SK-N-SH (cell line): ENCODE measurements around the gene CAPG. TPM values are rescaled to one million over a fixed set of nuclear protein-coding genes. Genes with fewer than 3 reads are reported as not detected.

ENCODE experiments used
- CTCF ChIA-PET: fragments of 300-600, 350-600 bp; formaldehyde crosslinking; extraction: SDS; loops from one replicate; lab custom pipeline; 2021; lab: Yijun Ruan, JAX
- POLR2A ChIA-PET: fragments of 350-600 bp; sonication (Branson Sonifier 250); formaldehyde crosslinking; extraction: SDS; loops from one replicate; lab custom pipeline; 2020; ENCODE audit warnings: antibody characterized with exemption, inconsistent platforms; lab: Yijun Ruan, JAX
- DNase-seq: peaks from one replicate; pipeline ENCODE4 v3.0.0; 2012
- H2AFZ ChIP-seq: fragments of 200-600 bp; sonication (generic); 2 replicates; pipeline ENCODE4 v1.8.1; 2016; ENCODE audit warnings: antibody characterized with exemption, mild to moderate bottlenecking, low read depth
- H3F3A ChIP-seq: fragments of 200-600 bp; sonication (generic); replicated peaks from 2 replicates; pipeline ENCODE3; 2016; ENCODE audit warnings: antibody characterized with exemption, mild to moderate bottlenecking; ENCODE audit not compliant: insufficient read depth
- H3K27ac ChIP-seq, 2 experiments: fragments of 200-500 bp in 1 of 2; fragments of 200-600 bp in 1 of 2; sonication (Bioruptor generic) in 1 of 2; sonication (generic), shearing (Covaris generic) in 1 of 2; 2 replicates each; pipeline versions ENCODE4 v1.5.1 to v1.6.1; 2014 to 2016; ENCODE audit warnings: low read depth in 2 of 2, inconsistent platforms in 1 of 2, low read length in 1 of 2, mild to moderate bottlenecking in 1 of 2, mixed read lengths in 1 of 2
- H3K27me3 ChIP-seq: fragments of 200-600 bp; sonication (generic), shearing (Covaris generic); 2 replicates; pipeline ENCODE4 v1.6.1; 2016; ENCODE audit warnings: mixed run types; ENCODE audit not compliant: insufficient read depth
- H3K36me3 ChIP-seq, 2 experiments: fragments of 200-500 bp in 1 of 2; fragments of 200-600 bp in 1 of 2; sonication (Bioruptor generic) in 1 of 2; sonication (generic) in 1 of 2; replicated peaks in 1 of 2; 2 replicates each; pipeline versions ENCODE3 to v1.5.1; 2014 to 2016; ENCODE audit warnings: low read length in 1 of 2, mild to moderate bottlenecking in 1 of 2; ENCODE audit not compliant: insufficient read depth in 2 of 2, control insufficient read depth in 1 of 2
- H3K4me1 ChIP-seq, 2 experiments: fragments of 200-500 bp in 1 of 2; fragments of 200-600 bp in 1 of 2; sonication (Bioruptor generic) in 1 of 2; sonication (generic), shearing (Covaris generic) in 1 of 2; 2 replicates each; pipeline versions ENCODE4 v1.5.1 to v1.6.1; 2014 to 2016; ENCODE audit warnings: low read depth in 1 of 2, low read length in 1 of 2, mixed run types in 1 of 2; ENCODE audit not compliant: insufficient read depth in 2 of 2, control insufficient read depth in 1 of 2
- H3K4me2 ChIP-seq: fragments of 200-600 bp; sonication (generic), shearing (Covaris generic); 2 replicates; pipeline ENCODE4 v1.6.1; 2017; ENCODE audit warnings: mixed run types
- H3K4me3 ChIP-seq, 2 experiments: fragments of 200-500 bp in 1 of 2; fragments of 200-600 bp in 1 of 2; sonication (Bioruptor generic) in 1 of 2; sonication (generic), shearing (Covaris generic) in 1 of 2; 2 replicates each; pipeline versions ENCODE4 v1.5.1 to v1.8.1; 2014 to 2016; ENCODE audit warnings: low read depth in 2 of 2, inconsistent platforms in 1 of 2, low read length in 1 of 2, mild to moderate bottlenecking in 1 of 2, mixed read lengths in 1 of 2, moderate library complexity in 1 of 2
- H3K79me2 ChIP-seq: fragments of 200-600 bp; sonication (generic); 2 replicates; pipeline ENCODE4 v1.8.1; 2017; ENCODE audit warnings: mild to moderate bottlenecking; ENCODE audit not compliant: insufficient read depth
- H3K9ac ChIP-seq: fragments of 200-600 bp; sonication (generic); 2 replicates; pipeline ENCODE4 v1.6.1; 2017; ENCODE audit warnings: mixed run types
- H3K9me2 ChIP-seq: fragments of 200-600 bp; sonication (generic); 2 replicates; pipeline ENCODE4 v1.6.1; 2017; ENCODE audit warnings: mixed run types
- H3K9me3 ChIP-seq: fragments of 200-600 bp; sonication (generic); 2 replicates; pipeline ENCODE4 v1.6.1; 2017; ENCODE audit warnings: mixed run types, mild to moderate bottlenecking, moderate library complexity
- H4K20me1 ChIP-seq: fragments of 200-600 bp; sonication (generic); 2 replicates; pipeline ENCODE4 v1.6.1; 2017; ENCODE audit warnings: mild to moderate bottlenecking, mixed run types; ENCODE audit not compliant: insufficient read depth
- CHD2 ChIP-seq: fragments of 150-350 bp; IDR thresholded peaks from 2 replicates; pipeline ENCODE4 v1.6.1; 2018; ENCODE audit warnings: low read length; ENCODE audit not compliant: partially characterized antibody
- FOSL2 ChIP-seq: IDR thresholded peaks from 2 replicates; pipeline ENCODE4 v1.4.0; 2012; ENCODE audit warnings: low read depth, mild to moderate bottlenecking, moderate library complexity, borderline replicate concordance
- FOXJ3 ChIP-seq: sonication (generic); formaldehyde crosslinking; IDR thresholded peaks from 2 replicates; pipeline ENCODE4 v1.5.1; 2020; ENCODE audit warnings: mild to moderate bottlenecking, missing genetic modification reagents
- GATA2 ChIP-seq: sonication (generic); formaldehyde crosslinking; IDR thresholded peaks from 2 replicates; pipeline ENCODE4 v1.5.0; 2020; ENCODE audit warnings: mild to moderate bottlenecking, missing genetic modification reagents
- IRF3 ChIP-seq: fragments of 150-350 bp; IDR thresholded peaks from 2 replicates; pipeline ENCODE4 v1.6.1; 2016; ENCODE audit warnings: mild to moderate bottlenecking, low read depth, low read length
- MEF2A ChIP-seq: IDR thresholded peaks from 2 replicates; pipeline ENCODE4 v1.4.0; 2012; ENCODE audit warnings: low read depth, borderline replicate concordance
- NRF1 ChIP-seq: IDR thresholded peaks from 2 replicates; pipeline ENCODE4 v1.6.1; 2012; ENCODE audit warnings: low read depth, mild to moderate bottlenecking, low read length
- POLR2AphosphoS5 ChIP-seq: IDR thresholded peaks from 2 replicates; pipeline ENCODE4 v1.6.1; 2012; ENCODE audit warnings: low read depth, low read length
- RAD21 ChIP-seq: IDR thresholded peaks from 2 replicates; pipeline ENCODE4 v1.6.1; 2012; ENCODE audit warnings: mild to moderate bottlenecking, low read length
- RCOR1 ChIP-seq: fragments of 150-350 bp; IDR thresholded peaks from 2 replicates; pipeline ENCODE4 v1.6.1; 2017; ENCODE audit warnings: antibody characterized with exemption, low read length
- RFX5 ChIP-seq: IDR thresholded peaks from 2 replicates; pipeline ENCODE4 v1.6.1; 2012; ENCODE audit warnings: mild to moderate bottlenecking, improper control_type of control experiment, low read length
- RXRA ChIP-seq: IDR thresholded peaks from 2 replicates; pipeline ENCODE4 v1.4.0; 2012; ENCODE audit warnings: low read depth, mild to moderate bottlenecking, borderline replicate concordance
- SIN3A ChIP-seq: IDR thresholded peaks from 2 replicates; pipeline ENCODE4 v1.6.1; 2012; ENCODE audit warnings: low read depth, mild to moderate bottlenecking, low read length, moderate library complexity, borderline replicate concordance
- TEAD4 ChIP-seq: IDR thresholded peaks from 2 replicates; pipeline ENCODE4 v1.4.0; 2012; ENCODE audit warnings: mild to moderate bottlenecking, borderline replicate concordance; ENCODE audit not compliant: insufficient read depth
- WGBS: methylation state at CpG from one replicate; pipeline ENCODE4 v1.1.6; 2017; ENCODE audit warnings: low lambda C conversion rate; 5-methylcytosine and 5-hydroxymethylcytosine counted together
- polyA plus RNA-seq, 3 experiments: library from polyadenylated mRNA; depleted of rRNA; stranded (reverse); fragments of >200 nt; gene quantifications; 2 replicates each; pipeline ENCODE4 v1.2.3, GENCODE V29; 2012
- TF ChIP-seq, protein P1 (sequence below): fragments of 200-600 bp; sonication (generic); IDR thresholded peaks from 2 replicates; pipeline ENCODE4 v1.6.1; 2017; ENCODE audit warnings: antibody characterized with exemption, mild to moderate bottlenecking, moderate library complexity
- TF ChIP-seq, protein P2 (sequence below): IDR thresholded peaks from 2 replicates; pipeline ENCODE4 v1.4.0; 2012; ENCODE audit warnings: low read depth, borderline replicate concordance
- TF ChIP-seq, protein P3 (sequence below): IDR thresholded peaks from 2 replicates; pipeline ENCODE4 v1.6.1; 2012; ENCODE audit warnings: mild to moderate bottlenecking, low read depth, low read length, moderate library complexity

The CAPG gene
- polyA plus RNA-seq, 1 of the 3 experiments (the other 2 are of a cell fraction) = 1.2 TPM

- Histone ChIP-seq H3K4me1 (peaks cover 5 to 10% of the 10 kb centered on the region in 2 experiments; a peak in 2 of 4 replicates), H2AFZ (no peak overlapping the region), H3K27me3 (no peaks in the 10 kb centered on the region), H3K79me2 (peaks cover 63% of the 10 kb centered on the region), H3K27ac (no peak overlapping the region), H4K20me1 (no peaks in the 10 kb centered on the region), H3K4me3 (no peak overlapping the region), H3K9me3 (no peaks in the 10 kb centered on the region), H3K9me2 (no peaks in the 10 kb centered on the region), H3K4me2 (no peak overlapping the region), H3F3A (no peaks in the 10 kb centered on the region), H3K36me3 (peaks cover 13 to 22% of the 10 kb centered on the region in 2 experiments), H3K9ac (no peak overlapping the region)
- no peak for DNase-seq
- ChIA-PET CTCF (interaction anchor here (1.4 kb wide), 1 partner anchor 14 kb away, joined by 4 read pairs; no protein-coding TSS in a partner anchor), POLR2A (no interaction called here)
- WGBS = 96% methylated on average over 2 of the region's 2 CpGs
- no peak for TF ChIP-seq NRF1
- TF ChIP-seq RFX5 = no peak
- no peak for TF ChIP-seq FOXJ3 (CRISPR knock-in tag)
- no peak for TF ChIP-seq FOSL2
- no peak for TF ChIP-seq SIN3A
- no peak for TF ChIP-seq POLR2AphosphoS5
- TF ChIP-seq RXRA = no peak
Observed at GRCh38 chr2:85356186-85356585, 54.0 kb downstream of the CAPG start.

DNA sequence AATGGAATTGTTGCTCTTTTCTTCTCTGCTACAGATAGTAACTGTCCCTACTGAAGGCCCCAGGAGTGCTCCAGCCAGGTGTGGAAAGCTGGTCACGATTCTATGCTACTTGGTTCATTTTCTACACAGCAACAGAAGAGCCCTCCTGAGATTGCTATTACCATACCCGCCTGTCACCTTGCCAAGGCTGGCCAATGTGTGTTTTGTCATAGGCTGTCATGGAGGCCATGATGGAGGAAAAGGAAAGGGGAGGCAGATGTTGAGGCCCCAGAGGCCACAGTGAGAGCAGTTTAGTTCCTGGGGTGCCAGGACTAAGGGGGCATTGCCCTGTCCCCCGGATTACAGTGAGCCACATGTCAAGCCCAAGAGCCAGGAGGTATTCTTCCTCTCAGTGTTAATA lies 54.6 kb downstream of the CAPG start:
- Histone ChIP-seq H3K79me2 (peaks cover 63% of the 10 kb centered on the region), H3K27ac (no peak overlapping the region)
- no peak for DNase-seq
- TF ChIP-seq IRF3 (no peak), TEAD4 (no peak), FOXJ3 (CRISPR knock-in tag) (no peak), MEF2A (no peak), RXRA (no peak), CHD2 (no peak), GATA2 (no peak), RCOR1 (no peak), FOSL2 (no peak), RAD21 (no peak)
- TF ChIP-seq, protein P1, sequence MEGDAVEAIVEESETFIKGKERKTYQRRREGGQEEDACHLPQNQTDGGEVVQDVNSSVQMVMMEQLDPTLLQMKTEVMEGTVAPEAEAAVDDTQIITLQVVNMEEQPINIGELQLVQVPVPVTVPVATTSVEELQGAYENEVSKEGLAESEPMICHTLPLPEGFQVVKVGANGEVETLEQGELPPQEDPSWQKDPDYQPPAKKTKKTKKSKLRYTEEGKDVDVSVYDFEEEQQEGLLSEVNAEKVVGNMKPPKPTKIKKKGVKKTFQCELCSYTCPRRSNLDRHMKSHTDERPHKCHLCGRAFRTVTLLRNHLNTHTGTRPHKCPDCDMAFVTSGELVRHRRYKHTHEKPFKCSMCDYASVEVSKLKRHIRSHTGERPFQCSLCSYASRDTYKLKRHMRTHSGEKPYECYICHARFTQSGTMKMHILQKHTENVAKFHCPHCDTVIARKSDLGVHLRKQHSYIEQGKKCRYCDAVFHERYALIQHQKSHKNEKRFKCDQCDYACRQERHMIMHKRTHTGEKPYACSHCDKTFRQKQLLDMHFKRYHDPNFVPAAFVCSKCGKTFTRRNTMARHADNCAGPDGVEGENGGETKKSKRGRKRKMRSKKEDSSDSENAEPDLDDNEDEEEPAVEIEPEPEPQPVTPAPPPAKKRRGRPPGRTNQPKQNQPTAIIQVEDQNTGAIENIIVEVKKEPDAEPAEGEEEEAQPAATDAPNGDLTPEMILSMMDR = no peak
- TF ChIP-seq, protein P2, sequence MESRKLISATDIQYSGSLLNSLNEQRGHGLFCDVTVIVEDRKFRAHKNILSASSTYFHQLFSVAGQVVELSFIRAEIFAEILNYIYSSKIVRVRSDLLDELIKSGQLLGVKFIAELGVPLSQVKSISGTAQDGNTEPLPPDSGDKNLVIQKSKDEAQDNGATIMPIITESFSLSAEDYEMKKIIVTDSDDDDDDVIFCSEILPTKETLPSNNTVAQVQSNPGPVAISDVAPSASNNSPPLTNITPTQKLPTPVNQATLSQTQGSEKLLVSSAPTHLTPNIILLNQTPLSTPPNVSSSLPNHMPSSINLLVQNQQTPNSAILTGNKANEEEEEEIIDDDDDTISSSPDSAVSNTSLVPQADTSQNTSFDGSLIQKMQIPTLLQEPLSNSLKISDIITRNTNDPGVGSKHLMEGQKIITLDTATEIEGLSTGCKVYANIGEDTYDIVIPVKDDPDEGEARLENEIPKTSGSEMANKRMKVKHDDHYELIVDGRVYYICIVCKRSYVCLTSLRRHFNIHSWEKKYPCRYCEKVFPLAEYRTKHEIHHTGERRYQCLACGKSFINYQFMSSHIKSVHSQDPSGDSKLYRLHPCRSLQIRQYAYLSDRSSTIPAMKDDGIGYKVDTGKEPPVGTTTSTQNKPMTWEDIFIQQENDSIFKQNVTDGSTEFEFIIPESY = no peak
- TF ChIP-seq, protein P3, sequence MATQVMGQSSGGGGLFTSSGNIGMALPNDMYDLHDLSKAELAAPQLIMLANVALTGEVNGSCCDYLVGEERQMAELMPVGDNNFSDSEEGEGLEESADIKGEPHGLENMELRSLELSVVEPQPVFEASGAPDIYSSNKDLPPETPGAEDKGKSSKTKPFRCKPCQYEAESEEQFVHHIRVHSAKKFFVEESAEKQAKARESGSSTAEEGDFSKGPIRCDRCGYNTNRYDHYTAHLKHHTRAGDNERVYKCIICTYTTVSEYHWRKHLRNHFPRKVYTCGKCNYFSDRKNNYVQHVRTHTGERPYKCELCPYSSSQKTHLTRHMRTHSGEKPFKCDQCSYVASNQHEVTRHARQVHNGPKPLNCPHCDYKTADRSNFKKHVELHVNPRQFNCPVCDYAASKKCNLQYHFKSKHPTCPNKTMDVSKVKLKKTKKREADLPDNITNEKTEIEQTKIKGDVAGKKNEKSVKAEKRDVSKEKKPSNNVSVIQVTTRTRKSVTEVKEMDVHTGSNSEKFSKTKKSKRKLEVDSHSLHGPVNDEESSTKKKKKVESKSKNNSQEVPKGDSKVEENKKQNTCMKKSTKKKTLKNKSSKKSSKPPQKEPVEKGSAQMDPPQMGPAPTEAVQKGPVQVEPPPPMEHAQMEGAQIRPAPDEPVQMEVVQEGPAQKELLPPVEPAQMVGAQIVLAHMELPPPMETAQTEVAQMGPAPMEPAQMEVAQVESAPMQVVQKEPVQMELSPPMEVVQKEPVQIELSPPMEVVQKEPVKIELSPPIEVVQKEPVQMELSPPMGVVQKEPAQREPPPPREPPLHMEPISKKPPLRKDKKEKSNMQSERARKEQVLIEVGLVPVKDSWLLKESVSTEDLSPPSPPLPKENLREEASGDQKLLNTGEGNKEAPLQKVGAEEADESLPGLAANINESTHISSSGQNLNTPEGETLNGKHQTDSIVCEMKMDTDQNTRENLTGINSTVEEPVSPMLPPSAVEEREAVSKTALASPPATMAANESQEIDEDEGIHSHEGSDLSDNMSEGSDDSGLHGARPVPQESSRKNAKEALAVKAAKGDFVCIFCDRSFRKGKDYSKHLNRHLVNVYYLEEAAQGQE = no peak

More for the DNA sequence above, 54.6 kb downstream of the CAPG start:
- no peaks in the 10 kb centered on the region for H3F3A ChIP-seq
- peak overlapping the region; percentile 75 to 89 for H3K4me3 ChIP-seq
- H3K9me3 ChIP-seq = no peaks in the 10 kb centered on the region
- peak overlapping the region; percentile 89; the same call in 1 of the 2 replicates for H3K9ac ChIP-seq
- H3K9me2 ChIP-seq = no peaks in the 10 kb centered on the region
- H3K36me3 ChIP-seq = peaks cover 17 to 22% of the 10 kb centered on the region in 2 experiments
- CTCF ChIA-PET = interaction anchor here (1.4 kb wide), 1 partner anchor 19 kb away, joined by 4 read pairs; no protein-coding TSS in a partner anchor
- peak overlapping the region; percentile 82 for H3K4me2 ChIP-seq
- WGBS = 70% methylated on average over 3 of the region's 3 CpGs
- POLR2A ChIA-PET = interaction anchor here (1.5 kb wide), 1 partner anchor 183 kb away, joined by 7 read pairs; the partner anchor contains the start of gene MAT2A
- peak overlapping the region; percentile 80 for H2AFZ ChIP-seq
- peaks cover 5 to 10% of the 10 kb centered on the region in 2 experiments; a peak in 2 of 4 replicates for H3K4me1 ChIP-seq
- H4K20me1 ChIP-seq = no peaks in the 10 kb centered on the region
- H3K27me3 ChIP-seq = no peaks in the 10 kb centered on the region
